Measurements from ENCODE around the gene RER1.
"Not testable (repeated sequence)": the region's sequence is repeated elsewhere in the genome, so short reads cannot be mapped to it uniquely, and the experiment has no call there.

The RER1 gene

DNA sequence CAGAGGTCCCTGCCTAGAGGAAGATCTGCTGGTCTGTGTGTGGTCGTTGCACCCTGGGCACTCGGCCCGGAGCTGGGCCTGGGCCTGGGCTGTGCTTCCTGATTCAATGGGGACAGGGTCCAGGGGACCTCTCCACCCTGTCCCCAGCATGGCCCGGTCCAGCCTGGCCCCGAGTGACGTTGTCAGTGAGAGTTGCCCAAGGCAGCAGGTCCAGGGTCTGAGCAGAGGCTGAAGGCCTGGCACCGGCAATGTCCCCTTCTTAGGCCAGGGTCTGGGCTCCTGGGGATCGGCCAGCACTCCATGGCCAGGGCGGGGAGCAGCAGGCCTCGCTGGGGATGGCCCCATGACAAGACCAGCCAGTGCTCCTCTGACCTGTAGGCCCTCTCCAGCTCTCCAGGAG lies 36.3 kb downstream of the RER1 start:
- no peak for DNase-seq (ENCODE audit: low read depth)

- DNase-seq (ENCODE audit: low read depth), result no peak
Observed at GRCh38 chr1:2428490-2428889, 36.8 kb downstream of the RER1 start.

GRCh38 chr1:2429780-2430591 lies 38.3 kb downstream of the RER1 start:
- DNase-seq (ENCODE audit: low read depth), result no peak

GRCh38 chr1:2430592-2430973 lies 38.9 kb downstream of the RER1 start:
- no peak for DNase-seq (ENCODE audit: low read depth)

DNA sequence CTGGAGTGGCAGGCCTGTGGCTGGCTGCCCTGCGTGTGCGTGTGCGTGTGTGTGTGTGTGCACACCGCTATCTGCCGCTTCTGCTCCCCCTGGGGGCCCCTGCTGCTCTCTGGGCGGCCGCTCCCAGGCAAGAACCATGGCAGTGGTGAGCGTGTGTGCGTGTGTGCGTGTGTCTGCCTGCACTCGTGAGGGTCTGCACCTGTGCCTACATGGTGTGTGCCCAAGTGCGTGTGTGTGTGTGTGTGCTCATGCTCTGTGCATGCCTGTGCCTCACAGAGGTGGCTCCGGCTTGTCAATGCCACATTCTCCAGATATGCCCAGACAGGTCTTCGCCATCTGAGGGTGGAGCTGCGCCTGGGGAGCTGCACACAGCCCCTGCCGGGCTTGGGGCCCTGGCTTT lies 39.5 kb downstream of the RER1 start:
- DNase-seq (ENCODE audit: low read depth), result no peak

DNA sequence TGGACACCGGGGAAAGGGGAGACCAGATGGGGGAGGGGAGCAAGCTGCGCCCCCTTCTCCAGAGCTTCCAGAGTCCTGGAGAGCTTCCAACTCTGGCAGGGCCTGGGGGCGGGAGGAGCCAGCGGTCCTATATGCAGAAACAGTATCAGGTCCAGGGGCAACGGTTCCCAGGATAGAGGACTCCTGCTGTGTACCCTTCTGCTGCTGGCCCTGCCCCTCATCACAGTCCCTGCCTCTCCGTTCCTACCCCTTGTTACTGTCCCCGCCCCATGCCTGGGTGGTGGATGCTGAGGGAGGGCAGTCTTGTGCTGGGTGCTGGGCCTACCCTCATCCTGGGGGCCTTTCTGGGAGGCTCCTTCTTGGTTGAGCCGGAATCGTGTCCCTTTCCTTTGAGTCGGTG lies 39.9 kb downstream of the RER1 start:
- DNase-seq (ENCODE audit: low read depth), result no peak

DNA sequence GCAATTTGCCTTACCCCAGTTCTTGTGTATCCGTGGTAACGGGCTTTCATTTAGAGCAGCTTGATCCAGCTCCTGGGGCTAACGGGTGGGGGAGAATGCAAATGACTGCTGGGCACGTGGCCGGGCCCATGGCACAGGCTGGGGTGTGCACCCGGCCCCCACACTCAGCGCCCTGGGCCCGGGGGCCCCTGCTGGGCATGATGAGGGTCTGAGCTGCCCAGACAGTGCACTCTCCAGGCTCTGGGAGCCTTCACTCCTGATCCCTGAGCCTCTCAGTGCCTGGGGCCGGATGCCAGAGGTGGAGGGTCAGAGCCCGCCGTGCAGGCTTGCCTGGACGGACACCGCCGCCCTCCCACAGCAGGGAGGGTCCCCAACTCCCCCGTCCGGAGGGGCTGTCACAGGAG lies 40.8 kb downstream of the RER1 start:
- DNase-seq (ENCODE audit: low read depth), result no peak

- no peak for DNase-seq (ENCODE audit: low read depth)
Observed at GRCh38 chr1:2433196-2433595, 41.6 kb downstream of the RER1 start.

DNA sequence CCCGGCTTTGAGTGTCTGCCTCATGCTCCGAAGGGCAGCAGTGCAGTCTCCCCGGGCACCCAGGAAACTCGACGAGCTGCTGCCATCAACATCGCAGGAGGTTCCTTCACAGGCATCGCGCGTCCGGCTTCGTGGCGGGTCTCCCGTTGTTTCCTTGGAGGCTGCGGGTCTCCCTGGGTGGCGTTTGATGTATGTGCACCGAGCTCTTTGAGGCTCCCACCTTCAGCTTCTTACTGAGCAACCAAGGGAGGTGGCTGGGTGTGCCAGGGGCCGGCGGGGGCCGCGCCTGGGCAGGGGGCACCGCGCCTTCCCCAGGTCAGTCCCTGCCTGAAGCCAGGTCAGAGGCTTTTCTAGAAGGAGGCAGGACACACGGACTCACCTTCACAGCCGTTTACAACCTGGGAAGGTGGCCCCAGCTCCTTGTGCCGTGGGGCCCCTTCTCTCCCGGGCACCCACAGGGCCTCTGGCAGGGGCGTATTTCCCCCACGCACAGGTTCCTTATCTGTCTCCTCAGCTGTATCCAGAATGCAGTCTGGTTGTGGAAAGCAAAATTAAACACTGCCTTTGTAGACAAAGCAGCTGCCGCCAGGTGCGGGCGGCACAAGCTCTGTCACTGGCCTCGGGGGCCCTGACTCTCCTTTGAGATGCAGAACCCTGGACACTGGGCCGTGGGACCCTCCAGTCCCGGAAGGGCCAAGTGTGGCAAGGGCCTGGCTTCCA lies 42.5 kb downstream of the RER1 start:
- DNase-seq (ENCODE audit: low read depth), result no peak

- DNase-seq (ENCODE audit: low read depth), result no peak
Observed at GRCh38 chr1:2435091-2435490, 43.5 kb downstream of the RER1 start.

GRCh38 chr1:2435746-2436355 lies 44.2 kb downstream of the RER1 start:
- no peak for DNase-seq (ENCODE audit: low read depth)

- DNase-seq (ENCODE audit: low read depth), result no peak
Observed at GRCh38 chr1:2436876-2437275, 45.2 kb downstream of the RER1 start.

- no peak for DNase-seq (ENCODE audit: low read depth)
Observed at GRCh38 chr1:2437617-2438016, 46.0 kb downstream of the RER1 start.

DNA sequence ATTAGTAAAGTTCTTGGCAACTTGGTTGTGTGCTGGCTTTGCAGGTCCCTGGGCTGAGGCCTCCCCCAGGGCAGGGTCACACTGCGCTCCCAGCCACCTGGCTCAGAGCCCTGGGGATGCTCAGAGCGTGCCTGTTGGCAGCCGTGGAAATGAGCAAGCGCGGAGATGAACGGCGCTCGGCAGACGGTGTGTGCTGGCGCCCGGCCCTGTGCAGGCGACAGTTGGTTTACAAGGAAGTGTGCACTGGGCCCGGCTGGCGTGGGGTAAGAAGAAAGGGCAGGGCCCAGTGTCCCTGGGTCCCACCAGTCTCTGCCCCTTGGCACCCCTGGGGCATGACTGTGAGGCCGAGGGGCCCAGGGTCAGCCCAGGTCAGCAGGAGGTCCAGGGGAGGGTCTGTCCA lies 46.4 kb downstream of the RER1 start:
- no peak for DNase-seq (ENCODE audit: low read depth)

DNA sequence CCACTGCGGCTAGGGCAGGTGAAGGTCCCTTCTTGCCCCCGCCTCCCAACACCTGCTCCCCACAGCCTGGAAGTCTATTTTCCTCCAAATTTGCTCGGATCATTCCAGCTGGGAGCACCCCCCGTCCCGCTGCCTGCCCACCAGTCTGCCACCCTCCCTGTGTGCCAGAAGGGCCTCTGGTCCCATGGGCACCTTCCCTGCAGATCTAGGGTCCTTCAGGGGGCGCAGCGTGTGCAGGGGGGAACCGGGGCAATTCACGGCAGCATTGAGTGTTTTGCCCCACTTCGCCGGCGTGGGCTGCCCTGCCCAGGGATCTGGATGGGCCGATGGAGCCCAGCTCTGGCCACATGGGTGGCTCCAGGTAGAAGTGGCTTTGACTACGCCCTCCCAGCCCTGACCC lies 47.0 kb downstream of the RER1 start:
- no peak for DNase-seq (ENCODE audit: low read depth)

- no peak for DNase-seq (ENCODE audit: low read depth)
Observed at GRCh38 chr1:2439369-2439768, 47.7 kb downstream of the RER1 start.

DNA sequence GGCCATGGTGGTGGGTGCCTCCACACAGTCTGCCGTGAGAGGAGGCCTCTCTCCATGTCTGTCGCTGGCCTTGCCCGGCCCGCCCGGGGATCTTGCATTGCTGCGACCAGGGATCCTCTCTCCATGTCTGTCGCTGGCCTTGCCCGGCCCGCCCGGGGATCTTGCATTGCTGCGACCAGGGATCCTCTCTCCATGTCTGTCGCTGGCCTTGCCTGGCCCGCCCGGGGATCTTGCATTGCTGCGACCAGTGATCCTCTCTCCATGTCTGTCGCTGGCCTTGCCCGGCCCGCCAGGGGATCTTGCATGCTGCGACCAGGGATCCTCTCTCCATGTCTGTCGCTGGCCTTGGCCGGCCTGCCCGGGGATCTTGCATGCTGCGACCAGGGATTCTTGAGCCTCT lies 48.7 kb downstream of the RER1 start:
- DNase-seq (ENCODE audit: low read depth), result not testable (repeated sequence)

DNA sequence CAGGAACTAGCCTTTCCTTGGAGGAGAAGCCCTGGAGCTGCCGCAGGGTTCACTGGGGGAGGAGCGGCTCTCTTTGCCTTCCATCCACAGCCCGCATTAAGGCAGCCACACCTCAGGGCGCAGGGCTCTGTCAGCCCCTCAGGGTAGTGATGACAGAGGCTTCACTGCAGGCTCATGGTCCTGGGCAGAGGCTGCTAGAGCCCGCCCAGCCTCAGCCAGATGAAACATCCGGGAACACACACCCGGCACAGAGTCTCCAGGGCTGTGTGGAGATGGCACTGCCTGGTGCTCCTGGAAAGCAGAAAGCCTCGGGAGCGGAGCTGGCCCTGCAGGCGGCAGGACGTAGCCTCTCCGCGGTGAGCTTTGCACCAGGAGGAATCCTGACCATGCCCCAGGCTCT lies 50.1 kb downstream of the RER1 start:
- DNase-seq (ENCODE audit: low read depth), result no peak

DNA sequence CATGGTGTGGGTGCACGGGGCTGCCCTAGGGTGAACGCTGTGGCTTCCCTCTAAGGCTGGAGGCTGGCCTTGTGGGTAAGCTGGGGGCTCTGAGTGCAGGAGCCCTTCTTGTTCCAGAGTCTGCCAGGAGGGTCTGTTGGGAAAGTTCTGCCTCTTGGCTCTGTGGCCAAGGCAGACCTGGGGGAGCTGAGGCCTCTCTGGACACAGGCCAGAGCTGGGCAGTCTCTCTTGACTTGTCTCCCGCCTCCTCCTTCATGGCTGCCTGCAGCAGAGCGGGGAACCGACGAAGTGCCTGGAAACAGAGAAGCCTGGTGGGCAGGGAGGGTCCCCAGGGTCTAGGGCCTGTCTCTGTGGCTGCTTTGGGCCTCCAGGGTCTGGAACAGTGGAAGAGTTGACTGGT lies 51.0 kb downstream of the RER1 start:
- DNase-seq (ENCODE audit: low read depth), result no peak

DNA sequence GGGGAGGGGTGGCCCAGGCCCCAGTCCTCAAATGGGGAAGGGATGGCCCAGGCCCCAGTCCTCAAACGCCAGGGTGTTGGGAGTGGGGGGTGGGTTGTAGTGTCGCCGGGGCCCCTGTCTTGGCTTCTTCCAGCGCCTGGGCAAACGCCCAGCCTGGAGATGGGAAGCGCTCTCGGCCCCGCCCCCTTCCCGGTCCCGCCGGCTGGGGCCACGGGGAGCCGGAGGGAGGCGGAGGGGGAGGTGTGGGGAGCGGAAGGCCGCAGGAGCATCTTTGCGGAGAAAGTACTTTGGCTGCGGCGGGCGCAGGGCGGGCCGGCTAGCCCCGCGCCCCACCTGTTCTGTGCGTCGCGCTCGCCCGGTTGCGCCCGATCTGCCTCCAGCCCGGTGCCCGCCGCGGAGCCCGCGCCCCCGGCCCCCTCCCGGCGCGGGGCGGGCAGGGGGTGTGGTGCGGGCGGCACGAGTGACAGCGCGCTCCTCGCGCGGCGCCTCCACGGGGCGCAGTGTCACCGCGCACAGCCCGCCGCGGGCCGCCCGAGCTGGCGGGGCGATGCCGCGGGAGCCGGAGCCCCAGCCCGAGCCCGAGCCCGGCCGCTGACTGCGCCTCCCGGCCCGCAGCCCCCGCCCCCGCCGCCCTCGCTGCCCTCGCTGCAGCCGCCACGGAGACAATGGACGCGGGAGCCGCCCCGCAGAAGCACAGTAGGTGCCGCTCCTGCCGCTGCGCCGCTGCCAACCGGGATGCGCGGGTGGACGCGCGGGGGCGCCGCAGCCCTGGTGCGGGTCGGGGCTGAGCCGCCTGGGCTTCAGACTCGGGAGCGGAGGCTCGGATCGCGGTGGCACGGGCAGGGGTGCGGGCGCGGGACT lies 51.9 kb downstream of the RER1 start:
- no peak for DNase-seq (ENCODE audit: low read depth)

DNA sequence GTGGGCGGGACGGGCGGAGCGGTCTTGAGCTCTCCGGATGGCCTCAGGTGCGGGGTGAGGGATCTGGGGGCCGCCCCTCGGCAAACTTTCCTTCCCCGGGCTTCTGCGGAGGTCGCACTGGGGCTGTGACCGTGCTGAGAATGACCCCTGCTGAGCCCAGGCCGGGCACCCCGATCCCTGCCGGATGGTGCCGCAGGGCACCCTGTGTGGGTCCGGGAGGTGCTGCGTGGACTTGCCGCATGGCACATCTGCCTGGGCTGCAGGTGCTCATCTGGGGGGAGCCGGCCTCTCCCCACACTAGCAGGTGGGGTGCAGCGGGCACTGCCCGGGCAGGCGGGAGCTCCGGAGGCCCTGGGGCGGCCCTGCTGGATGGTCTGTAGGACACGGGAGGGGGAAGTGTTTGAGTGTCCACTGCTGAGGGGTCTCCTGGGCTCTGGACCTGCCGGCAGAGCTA lies 52.5 kb downstream of the RER1 start:
- DNase-seq (ENCODE audit: low read depth), result no peak

GRCh38 chr1:2445162-2445822 lies 53.7 kb downstream of the RER1 start:
- DNase-seq (ENCODE audit: low read depth), result no peak
